PC-9 (cell line): ENCODE data around the gene FBN1.

ENCODE experiments used
- CTCF ChIP-seq: fragments of 200-600 bp; sonication (generic); conservative IDR thresholded peaks from 2 replicates; pipeline ENCODE4 v1.6.1; 2017; ENCODE audit warnings: mixed run types, antibody characterized with exemption, mild to moderate bottlenecking, moderate library complexity
- EZH2 ChIP-seq: fragments of 200-600 bp; sonication (generic); IDR thresholded peaks from 2 replicates; pipeline ENCODE4 v1.8.0; 2017; ENCODE audit warnings: antibody characterized with exemption, low read depth

- TF ChIP-seq CTCF (no peak), EZH2 (no peak)
Measured at GRCh38 chr15:48688493-48688892, 43.0 kb upstream of the FBN1 start.
